ENCODE results near the gene RACGAP1.
A peak's percentile ranks its signal among the peaks of the same experiment; 100 is the strongest.

The RACGAP1 gene

GRCh38 chr12:50050119-50050385 lies 24.8 kb upstream of the RACGAP1 start:
- Histone ChIP-seq H3K4ac (ENCODE audit: low read length) (no peak overlapping the region), H3K4me1 (ENCODE audit: control insufficient read depth in 2 of 2, insufficient read depth in 1 of 2, low read depth in 1 of 2, low read length in 2 of 2) (peaks cover 11 to 14% of the 10 kb centered on the region in 2 donors), H3K79me1 (ENCODE audit: low read depth, low read length) (no peaks in the 10 kb centered on the region), H2BK120ac (ENCODE audit: low read depth, low read length) (no peak overlapping the region), H4K8ac (ENCODE audit: low read depth, low read length) (peak overlapping the region; percentile 56), H3K9me3 (replicated peaks in 1 of 2; ENCODE audit: control insufficient read depth in 2 of 2, insufficient read depth in 1 of 2, low read depth in 1 of 2, low read length in 2 of 2) (no peaks in the 10 kb centered on the region), H3K4me2 (ENCODE audit: insufficient read depth, low read length, poor library complexity, severe bottlenecking) (peak overlapping the region; percentile 23), H3K27ac (replicated peaks; ENCODE audit: low read length) (no peak overlapping the region), H3K27me3 (ENCODE audit: control insufficient read depth in 3 of 3, insufficient read depth in 3 of 3, low read depth in 1 of 3, low read length in 3 of 3) (peaks cover 0 to 37% (median 9%) of the 10 kb centered on the region in 3 experiments), H4K91ac (ENCODE audit: low read depth, low read length, poor library complexity) (no peak overlapping the region), H2BK5ac (ENCODE audit: low read length) (peak overlapping the region; percentile 78), H3K14ac (ENCODE audit: low read length) (no peak overlapping the region), H3K23ac (ENCODE audit: low read depth, low read length, poor library complexity) (peak overlapping the region; percentile 2), H2AFZ (ENCODE audit: low read length) (peak overlapping the region; percentile 96), H3K36me3 (replicated peaks in 1 of 2; ENCODE audit: control insufficient read depth in 2 of 2, insufficient read depth in 2 of 2, low read length in 2 of 2) (no peaks in the 10 kb centered on the region), H3K9ac (ENCODE audit: low read depth, low read length, poor library complexity) (no peak overlapping the region), H3K18ac (ENCODE audit: low read length) (peak overlapping the region; percentile 89), H2BK12ac (ENCODE audit: low read length) (no peak overlapping the region), H2AK5ac (ENCODE audit: low read depth, low read length) (peak overlapping the region; percentile 10), H3K4me3 (ENCODE audit: low read length in 2 of 2) (no peak overlapping the region), H2BK15ac (ENCODE audit: low read length) (peak overlapping the region; percentile 74)
- no CpG with 5 or more reads among the region's 3 CpGs for WGBS, 2 donors (ENCODE audit: extremely low coverage in 2 of 2, insufficient read length in 2 of 2, insufficient replicate concordance in 1 of 2)
- DNase-seq (ENCODE audit: low spot score) = no peak

GRCh38 chr12:50049254-50050118 lies 24.2 kb upstream of the RACGAP1 start:
- Histone ChIP-seq H3K4me2 (ENCODE audit: insufficient read depth, low read length, poor library complexity, severe bottlenecking) (no peak overlapping the region), H4K91ac (ENCODE audit: low read depth, low read length, poor library complexity) (no peak overlapping the region), H3K79me1 (ENCODE audit: low read depth, low read length) (no peaks in the 10 kb centered on the region), H2AK5ac (ENCODE audit: low read depth, low read length) (peak overlapping the region; percentile 10), H3K27ac (replicated peaks; ENCODE audit: low read length) (no peak overlapping the region), H3K27me3 (ENCODE audit: control insufficient read depth in 3 of 3, insufficient read depth in 3 of 3, low read depth in 1 of 3, low read length in 3 of 3) (peaks cover 0 to 37% (median 9%) of the 10 kb centered on the region in 3 experiments), H3K23ac (ENCODE audit: low read depth, low read length, poor library complexity) (no peak overlapping the region), H3K18ac (ENCODE audit: low read length) (peak overlapping the region; percentile 89), H2AFZ (ENCODE audit: low read length) (no peak overlapping the region), H2BK15ac (ENCODE audit: low read length) (no peak overlapping the region), H2BK120ac (ENCODE audit: low read depth, low read length) (no peak overlapping the region), H2BK12ac (ENCODE audit: low read length) (no peak overlapping the region), H4K8ac (ENCODE audit: low read depth, low read length) (no peak overlapping the region), H3K4ac (ENCODE audit: low read length) (no peak overlapping the region), H3K9me3 (replicated peaks in 1 of 2; ENCODE audit: control insufficient read depth in 2 of 2, insufficient read depth in 1 of 2, low read depth in 1 of 2, low read length in 2 of 2) (no peaks in the 10 kb centered on the region), H2BK5ac (ENCODE audit: low read length) (no peak overlapping the region), H3K4me3 (ENCODE audit: low read length in 2 of 2) (no peak overlapping the region), H3K9ac (ENCODE audit: low read depth, low read length, poor library complexity) (no peak overlapping the region), H3K14ac (ENCODE audit: low read length) (no peak overlapping the region), H3K36me3 (replicated peaks in 1 of 2; ENCODE audit: control insufficient read depth in 2 of 2, insufficient read depth in 2 of 2, low read length in 2 of 2) (no peaks in the 10 kb centered on the region), H3K4me1 (ENCODE audit: control insufficient read depth in 2 of 2, insufficient read depth in 1 of 2, low read depth in 1 of 2, low read length in 2 of 2) (peaks cover 11 to 14% of the 10 kb centered on the region in 2 donors)
- whole genome bisulfite sequencing, 2 donors (ENCODE audit: extremely low coverage in 2 of 2, insufficient read length in 2 of 2, insufficient replicate concordance in 1 of 2) = 100% methylated on average over 1 of the region's 3 CpGs; no CpG with 5 or more reads in 1 of the 2 donors
- DNase-seq (ENCODE audit: low spot score) = no peak

- Histone ChIP-seq H2AFZ (ENCODE audit: low read length) (no peak overlapping the region), H2BK12ac (ENCODE audit: low read length) (no peak overlapping the region), H3K27ac (replicated peaks; ENCODE audit: low read length) (no peak overlapping the region), H3K14ac (ENCODE audit: low read length) (no peak overlapping the region), H2BK120ac (ENCODE audit: low read depth, low read length) (no peak overlapping the region), H4K8ac (ENCODE audit: low read depth, low read length) (no peak overlapping the region), H3K4me3 (ENCODE audit: low read length in 2 of 2) (no peak overlapping the region), H3K9ac (ENCODE audit: low read depth, low read length, poor library complexity) (no peak overlapping the region), H3K18ac (ENCODE audit: low read length) (no peak overlapping the region), H4K91ac (ENCODE audit: low read depth, low read length, poor library complexity) (no peak overlapping the region), H3K9me3 (replicated peaks in 1 of 2; ENCODE audit: control insufficient read depth in 2 of 2, insufficient read depth in 1 of 2, low read depth in 1 of 2, low read length in 2 of 2) (no peaks in the 10 kb centered on the region), H3K36me3 (replicated peaks in 1 of 2; ENCODE audit: control insufficient read depth in 2 of 2, insufficient read depth in 2 of 2, low read length in 2 of 2) (no peaks in the 10 kb centered on the region), H2BK5ac (ENCODE audit: low read length) (no peak overlapping the region), H3K4ac (ENCODE audit: low read length) (no peak overlapping the region), H3K23ac (ENCODE audit: low read depth, low read length, poor library complexity) (no peak overlapping the region), H3K4me1 (ENCODE audit: control insufficient read depth in 2 of 2, insufficient read depth in 1 of 2, low read depth in 1 of 2, low read length in 2 of 2) (peaks cover 11 to 14% of the 10 kb centered on the region in 2 donors), H2AK5ac (ENCODE audit: low read depth, low read length) (no peak overlapping the region), H2BK15ac (ENCODE audit: low read length) (no peak overlapping the region), H3K4me2 (ENCODE audit: insufficient read depth, low read length, poor library complexity, severe bottlenecking) (no peak overlapping the region), H3K27me3 (ENCODE audit: control insufficient read depth in 3 of 3, insufficient read depth in 3 of 3, low read depth in 1 of 3, low read length in 3 of 3) (peaks cover 0 to 25% (median 9%) of the 10 kb centered on the region in 3 experiments), H3K79me1 (ENCODE audit: low read depth, low read length) (no peaks in the 10 kb centered on the region)
- DNase-seq (ENCODE audit: low spot score) = no peak
- no CpG with 5 or more reads among the region's 7 CpGs for WGBS, 2 donors (ENCODE audit: extremely low coverage in 2 of 2, insufficient read length in 2 of 2, insufficient replicate concordance in 1 of 2)
Measured at GRCh38 chr12:50047693-50048250, 22.5 kb upstream of the RACGAP1 start.

- Histone ChIP-seq H3K9ac (ENCODE audit: low read depth, low read length, poor library complexity) (no peak overlapping the region), H4K8ac (ENCODE audit: low read depth, low read length) (no peak overlapping the region), H3K4ac (ENCODE audit: low read length) (no peak overlapping the region), H3K18ac (ENCODE audit: low read length) (no peak overlapping the region), H3K4me1 (ENCODE audit: control insufficient read depth in 2 of 2, insufficient read depth in 1 of 2, low read depth in 1 of 2, low read length in 2 of 2) (peaks cover 0 to 3% of the 10 kb centered on the region in 2 donors), H3K4me3 (ENCODE audit: low read length in 2 of 2) (no peak overlapping the region), H3K23ac (ENCODE audit: low read depth, low read length, poor library complexity) (no peak overlapping the region), H2AK5ac (ENCODE audit: low read depth, low read length) (no peak overlapping the region), H2BK5ac (ENCODE audit: low read length) (no peak overlapping the region), H3K36me3 (replicated peaks in 1 of 2; ENCODE audit: control insufficient read depth in 2 of 2, insufficient read depth in 2 of 2, low read length in 2 of 2) (no peaks in the 10 kb centered on the region), H2BK12ac (ENCODE audit: low read length) (no peak overlapping the region), H3K27ac (replicated peaks; ENCODE audit: low read length) (no peak overlapping the region), H2BK120ac (ENCODE audit: low read depth, low read length) (no peak overlapping the region), H3K9me3 (replicated peaks in 1 of 2; ENCODE audit: control insufficient read depth in 2 of 2, insufficient read depth in 1 of 2, low read depth in 1 of 2, low read length in 2 of 2) (no peaks in the 10 kb centered on the region), H3K4me2 (ENCODE audit: insufficient read depth, low read length, poor library complexity, severe bottlenecking) (no peak overlapping the region), H2BK15ac (ENCODE audit: low read length) (no peak overlapping the region), H3K79me1 (ENCODE audit: low read depth, low read length) (no peaks in the 10 kb centered on the region), H3K14ac (ENCODE audit: low read length) (no peak overlapping the region), H2AFZ (ENCODE audit: low read length) (peak overlapping the region; percentile 9), H3K27me3 (ENCODE audit: control insufficient read depth in 3 of 3, insufficient read depth in 3 of 3, low read depth in 1 of 3, low read length in 3 of 3) (peaks cover 0 to 21% (median 0%) of the 10 kb centered on the region in 3 experiments), H4K91ac (ENCODE audit: low read depth, low read length, poor library complexity) (no peak overlapping the region)
- no peak for DNase-seq (ENCODE audit: low spot score)
- WGBS, 2 donors (ENCODE audit: extremely low coverage in 2 of 2, insufficient read length in 2 of 2, insufficient replicate concordance in 1 of 2) = no CpG with 5 or more reads among the region's 6 CpGs
Measured at GRCh38 chr12:50043854-50044253, 18.6 kb upstream of the RACGAP1 start.
